GM23338 (cell line): Measurements from ENCODE around the gene PIKFYVE.

Experiments used
- EZH2 ChIP-seq: fragments of 200-600 bp; sonication (generic); IDR thresholded peaks from one replicate; pipeline ENCODE4 v1.8.0; 2017; ENCODE audit warnings: antibody characterized with exemption, mild to moderate bottlenecking, low read depth; ENCODE audit not compliant: unreplicated experiment
- EZH2phosphoT487 ChIP-seq: fragments of 200-600 bp; sonication (generic); IDR thresholded peaks from one replicate; pipeline ENCODE4 v1.8.1; 2018; ENCODE audit warnings: antibody characterized with exemption; ENCODE audit not compliant: unreplicated experiment
- JUNB ChIP-seq: IDR thresholded peaks from one replicate; pipeline ENCODE4 v1.6.1; 2016; ENCODE audit warnings: antibody characterized with exemption; ENCODE audit not compliant: unreplicated experiment
- NANOG ChIP-seq: IDR thresholded peaks from 2 replicates; pipeline ENCODE4 v1.6.1; 2016; ENCODE audit warnings: antibody characterized with exemption, borderline replicate concordance
- POLR2AphosphoS5 ChIP-seq: IDR thresholded peaks from 2 replicates; pipeline ENCODE4 v1.6.1; 2016; ENCODE audit warnings: antibody characterized with exemption, low read depth
- STAT1 ChIP-seq: IDR thresholded peaks from one replicate; pipeline ENCODE4 v1.6.1; 2016; ENCODE audit warnings: antibody characterized with exemption; ENCODE audit not compliant: unreplicated experiment
- ZNF114 ChIP-seq: fragments of 250-450 bp; sonication (Bioruptor Pico); IDR thresholded peaks from 2 replicates; pipeline ENCODE4 v1.5.0; 2020; ENCODE audit warnings: mild to moderate bottlenecking, moderate library complexity
- TF ChIP-seq, protein P1 (sequence below), 2 experiments: fragments of 200-600 bp in 1 of 2; sonication (generic) in 1 of 2; conservative IDR thresholded peaks; 2 replicates each; pipeline versions ENCODE4 v1.5.1 to v1.6.1; 2016 to 2017; ENCODE audit warnings: antibody characterized with exemption in 2 of 2, low read depth in 2 of 2, mild to moderate bottlenecking in 2 of 2, moderate library complexity in 1 of 2
- TF ChIP-seq, protein P2 (sequence below): fragments of 250-450 bp; sonication (Bioruptor Pico); IDR thresholded peaks from 2 replicates; pipeline ENCODE4 v1.5.0; 2020; ENCODE audit warnings: mild to moderate bottlenecking, moderate library complexity
- TF ChIP-seq, protein P3 (sequence below): IDR thresholded peaks from one replicate; pipeline ENCODE4 v1.6.1; 2018; ENCODE audit warnings: antibody characterized with exemption; ENCODE audit not compliant: unreplicated experiment

DNA sequence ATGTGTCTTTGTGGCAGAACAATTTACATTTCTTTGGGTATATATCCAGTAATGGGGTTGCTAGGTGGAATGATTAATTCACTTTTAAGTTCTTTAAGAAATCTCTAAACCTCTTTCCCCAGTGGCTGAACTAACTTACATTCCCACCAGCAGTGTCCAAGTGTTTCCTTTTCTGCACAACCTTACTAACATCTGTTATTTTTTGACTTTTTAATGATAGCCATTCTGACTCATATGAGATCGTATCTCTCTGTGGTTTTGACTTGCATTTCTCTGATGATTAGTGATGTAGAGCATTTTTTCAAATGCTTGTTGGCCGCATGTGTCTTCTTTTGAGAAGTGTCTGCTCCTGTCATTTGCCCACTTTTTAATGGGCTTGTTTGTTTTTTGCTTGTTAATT, 97.4 kb downstream of the PIKFYVE start:
- TF ChIP-seq STAT1 (no peak), JUNB (no peak), EZH2phosphoT487 (no peak), EZH2 (no peak), POLR2AphosphoS5 (no peak), ZNF114 (CRISPR knock-in tag) (no peak), NANOG (no peak)
- TF ChIP-seq, protein P1, sequence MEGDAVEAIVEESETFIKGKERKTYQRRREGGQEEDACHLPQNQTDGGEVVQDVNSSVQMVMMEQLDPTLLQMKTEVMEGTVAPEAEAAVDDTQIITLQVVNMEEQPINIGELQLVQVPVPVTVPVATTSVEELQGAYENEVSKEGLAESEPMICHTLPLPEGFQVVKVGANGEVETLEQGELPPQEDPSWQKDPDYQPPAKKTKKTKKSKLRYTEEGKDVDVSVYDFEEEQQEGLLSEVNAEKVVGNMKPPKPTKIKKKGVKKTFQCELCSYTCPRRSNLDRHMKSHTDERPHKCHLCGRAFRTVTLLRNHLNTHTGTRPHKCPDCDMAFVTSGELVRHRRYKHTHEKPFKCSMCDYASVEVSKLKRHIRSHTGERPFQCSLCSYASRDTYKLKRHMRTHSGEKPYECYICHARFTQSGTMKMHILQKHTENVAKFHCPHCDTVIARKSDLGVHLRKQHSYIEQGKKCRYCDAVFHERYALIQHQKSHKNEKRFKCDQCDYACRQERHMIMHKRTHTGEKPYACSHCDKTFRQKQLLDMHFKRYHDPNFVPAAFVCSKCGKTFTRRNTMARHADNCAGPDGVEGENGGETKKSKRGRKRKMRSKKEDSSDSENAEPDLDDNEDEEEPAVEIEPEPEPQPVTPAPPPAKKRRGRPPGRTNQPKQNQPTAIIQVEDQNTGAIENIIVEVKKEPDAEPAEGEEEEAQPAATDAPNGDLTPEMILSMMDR (conservative IDR thresholded peaks at IDR 0.05; ENCODE audit: low read depth in 2 of 2) = no peak
- TF ChIP-seq, protein P2, sequence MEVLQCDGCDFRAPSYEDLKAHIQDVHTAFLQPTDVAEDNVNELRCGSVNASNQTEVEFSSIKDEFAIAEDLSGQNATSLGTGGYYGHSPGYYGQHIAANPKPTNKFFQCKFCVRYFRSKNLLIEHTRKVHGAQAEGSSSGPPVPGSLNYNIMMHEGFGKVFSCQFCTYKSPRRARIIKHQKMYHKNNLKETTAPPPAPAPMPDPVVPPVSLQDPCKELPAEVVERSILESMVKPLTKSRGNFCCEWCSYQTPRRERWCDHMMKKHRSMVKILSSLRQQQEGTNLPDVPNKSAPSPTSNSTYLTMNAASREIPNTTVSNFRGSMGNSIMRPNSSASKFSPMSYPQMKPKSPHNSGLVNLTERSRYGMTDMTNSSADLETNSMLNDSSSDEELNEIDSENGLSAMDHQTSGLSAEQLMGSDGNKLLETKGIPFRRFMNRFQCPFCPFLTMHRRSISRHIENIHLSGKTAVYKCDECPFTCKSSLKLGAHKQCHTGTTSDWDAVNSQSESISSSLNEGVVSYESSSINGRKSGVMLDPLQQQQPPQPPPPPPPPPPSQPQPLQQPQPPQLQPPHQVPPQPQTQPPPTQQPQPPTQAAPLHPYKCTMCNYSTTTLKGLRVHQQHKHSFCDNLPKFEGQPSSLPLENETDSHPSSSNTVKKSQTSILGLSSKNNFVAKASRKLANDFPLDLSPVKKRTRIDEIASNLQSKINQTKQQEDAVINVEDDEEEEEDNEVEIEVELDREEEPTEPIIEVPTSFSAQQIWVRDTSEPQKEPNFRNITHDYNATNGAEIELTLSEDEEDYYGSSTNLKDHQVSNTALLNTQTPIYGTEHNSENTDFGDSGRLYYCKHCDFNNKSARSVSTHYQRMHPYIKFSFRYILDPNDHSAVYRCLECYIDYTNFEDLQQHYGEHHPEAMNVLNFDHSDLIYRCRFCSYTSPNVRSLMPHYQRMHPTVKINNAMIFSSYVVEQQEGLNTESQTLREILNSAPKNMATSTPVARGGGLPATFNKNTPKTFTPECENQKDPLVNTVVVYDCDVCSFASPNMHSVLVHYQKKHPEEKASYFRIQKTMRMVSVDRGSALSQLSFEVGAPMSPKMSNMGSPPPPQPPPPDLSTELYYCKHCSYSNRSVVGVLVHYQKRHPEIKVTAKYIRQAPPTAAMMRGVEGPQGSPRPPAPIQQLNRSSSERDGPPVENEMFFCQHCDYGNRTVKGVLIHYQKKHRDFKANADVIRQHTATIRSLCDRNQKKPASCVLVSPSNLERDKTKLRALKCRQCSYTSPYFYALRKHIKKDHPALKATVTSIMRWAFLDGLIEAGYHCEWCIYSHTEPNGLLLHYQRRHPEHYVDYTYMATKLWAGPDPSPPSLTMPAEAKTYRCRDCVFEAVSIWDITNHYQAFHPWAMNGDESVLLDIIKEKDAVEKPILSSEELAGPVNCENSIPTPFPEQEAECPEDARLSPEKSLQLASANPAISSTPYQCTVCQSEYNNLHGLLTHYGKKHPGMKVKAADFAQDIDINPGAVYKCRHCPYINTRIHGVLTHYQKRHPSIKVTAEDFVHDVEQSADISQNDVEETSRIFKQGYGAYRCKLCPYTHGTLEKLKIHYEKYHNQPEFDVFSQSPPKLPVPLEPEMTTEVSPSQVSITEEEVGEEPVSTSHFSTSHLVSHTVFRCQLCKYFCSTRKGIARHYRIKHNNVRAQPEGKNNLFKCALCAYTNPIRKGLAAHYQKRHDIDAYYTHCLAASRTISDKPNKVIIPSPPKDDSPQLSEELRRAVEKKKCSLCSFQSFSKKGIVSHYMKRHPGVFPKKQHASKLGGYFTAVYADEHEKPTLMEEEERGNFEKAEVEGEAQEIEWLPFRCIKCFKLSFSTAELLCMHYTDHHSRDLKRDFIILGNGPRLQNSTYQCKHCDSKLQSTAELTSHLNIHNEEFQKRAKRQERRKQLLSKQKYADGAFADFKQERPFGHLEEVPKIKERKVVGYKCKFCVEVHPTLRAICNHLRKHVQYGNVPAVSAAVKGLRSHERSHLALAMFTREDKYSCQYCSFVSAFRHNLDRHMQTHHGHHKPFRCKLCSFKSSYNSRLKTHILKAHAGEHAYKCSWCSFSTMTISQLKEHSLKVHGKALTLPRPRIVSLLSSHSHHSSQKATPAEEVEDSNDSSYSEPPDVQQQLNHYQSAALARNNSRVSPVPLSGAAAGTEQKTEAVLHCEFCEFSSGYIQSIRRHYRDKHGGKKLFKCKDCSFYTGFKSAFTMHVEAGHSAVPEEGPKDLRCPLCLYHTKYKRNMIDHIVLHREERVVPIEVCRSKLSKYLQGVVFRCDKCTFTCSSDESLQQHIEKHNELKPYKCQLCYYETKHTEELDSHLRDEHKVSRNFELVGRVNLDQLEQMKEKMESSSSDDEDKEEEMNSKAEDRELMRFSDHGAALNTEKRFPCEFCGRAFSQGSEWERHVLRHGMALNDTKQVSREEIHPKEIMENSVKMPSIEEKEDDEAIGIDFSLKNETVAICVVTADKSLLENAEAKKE (CRISPR knock-in tag) = no peak
- TF ChIP-seq, protein P3, sequence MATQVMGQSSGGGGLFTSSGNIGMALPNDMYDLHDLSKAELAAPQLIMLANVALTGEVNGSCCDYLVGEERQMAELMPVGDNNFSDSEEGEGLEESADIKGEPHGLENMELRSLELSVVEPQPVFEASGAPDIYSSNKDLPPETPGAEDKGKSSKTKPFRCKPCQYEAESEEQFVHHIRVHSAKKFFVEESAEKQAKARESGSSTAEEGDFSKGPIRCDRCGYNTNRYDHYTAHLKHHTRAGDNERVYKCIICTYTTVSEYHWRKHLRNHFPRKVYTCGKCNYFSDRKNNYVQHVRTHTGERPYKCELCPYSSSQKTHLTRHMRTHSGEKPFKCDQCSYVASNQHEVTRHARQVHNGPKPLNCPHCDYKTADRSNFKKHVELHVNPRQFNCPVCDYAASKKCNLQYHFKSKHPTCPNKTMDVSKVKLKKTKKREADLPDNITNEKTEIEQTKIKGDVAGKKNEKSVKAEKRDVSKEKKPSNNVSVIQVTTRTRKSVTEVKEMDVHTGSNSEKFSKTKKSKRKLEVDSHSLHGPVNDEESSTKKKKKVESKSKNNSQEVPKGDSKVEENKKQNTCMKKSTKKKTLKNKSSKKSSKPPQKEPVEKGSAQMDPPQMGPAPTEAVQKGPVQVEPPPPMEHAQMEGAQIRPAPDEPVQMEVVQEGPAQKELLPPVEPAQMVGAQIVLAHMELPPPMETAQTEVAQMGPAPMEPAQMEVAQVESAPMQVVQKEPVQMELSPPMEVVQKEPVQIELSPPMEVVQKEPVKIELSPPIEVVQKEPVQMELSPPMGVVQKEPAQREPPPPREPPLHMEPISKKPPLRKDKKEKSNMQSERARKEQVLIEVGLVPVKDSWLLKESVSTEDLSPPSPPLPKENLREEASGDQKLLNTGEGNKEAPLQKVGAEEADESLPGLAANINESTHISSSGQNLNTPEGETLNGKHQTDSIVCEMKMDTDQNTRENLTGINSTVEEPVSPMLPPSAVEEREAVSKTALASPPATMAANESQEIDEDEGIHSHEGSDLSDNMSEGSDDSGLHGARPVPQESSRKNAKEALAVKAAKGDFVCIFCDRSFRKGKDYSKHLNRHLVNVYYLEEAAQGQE = no peak
